HEK293 (cell line): ENCODE results near the gene RAPGEFL1.

ENCODE experiments used
- GLIS1 ChIP-seq: fragments of 450-650 bp; formaldehyde crosslinking; IDR thresholded peaks from 2 replicates; pipeline ENCODE4 v1.5.1; 2016; ENCODE audit warnings: missing biosample characterization, missing genetic modification characterization
- KLF17 ChIP-seq: fragments of 450-650 bp; formaldehyde crosslinking; IDR thresholded peaks from 2 replicates; pipeline ENCODE4 v1.5.1; 2016; ENCODE audit warnings: missing biosample characterization, missing genetic modification characterization
- OSR2 ChIP-seq: fragments of 450-650 bp; formaldehyde crosslinking; IDR thresholded peaks from 2 replicates; pipeline ENCODE4 v1.5.1; 2016; ENCODE audit warnings: missing biosample characterization, missing genetic modification characterization
- PRDM1 ChIP-seq: fragments of 450-650 bp; formaldehyde crosslinking; IDR thresholded peaks from 2 replicates; pipeline ENCODE4; 2016; ENCODE audit warnings: missing biosample characterization, missing genetic modification characterization
- SALL2 ChIP-seq: fragments of 450-650 bp; formaldehyde crosslinking; IDR thresholded peaks from 2 replicates; pipeline ENCODE4 v1.5.0; 2017; ENCODE audit warnings: missing biosample characterization, mild to moderate bottlenecking, missing genetic modification characterization, borderline replicate concordance
- SETDB1 ChIP-seq: IDR thresholded peaks from one replicate; pipeline ENCODE4 v1.6.1; 2017; ENCODE audit warnings: mild to moderate bottlenecking, low read length, moderate library complexity, mixed read lengths; ENCODE audit not compliant: insufficient read length
- YY1 ChIP-seq: fragments of 450-650 bp; formaldehyde crosslinking; IDR thresholded peaks from 2 replicates; pipeline ENCODE4 v1.5.1; 2018; ENCODE audit warnings: missing biosample characterization, missing genetic modification characterization
- ZNF175 ChIP-seq: fragments of 450-650 bp; formaldehyde crosslinking; IDR thresholded peaks from 2 replicates; pipeline ENCODE4 v1.5.1; 2016; ENCODE audit warnings: missing biosample characterization, missing genetic modification characterization
- ZNF19 ChIP-seq: fragments of 450-650 bp; formaldehyde crosslinking; IDR thresholded peaks from 2 replicates; pipeline ENCODE4; 2016; ENCODE audit warnings: missing biosample characterization, missing genetic modification characterization, low read depth
- ZNF266 ChIP-seq: fragments of 450-650 bp; formaldehyde crosslinking; IDR thresholded peaks from 2 replicates; pipeline ENCODE4 v1.5.1; 2016; ENCODE audit warnings: missing biosample characterization, missing genetic modification characterization, low read depth
- ZNF350 ChIP-seq: fragments of 450-650 bp; formaldehyde crosslinking; IDR thresholded peaks from 2 replicates; pipeline ENCODE4 v1.5.0; 2017; ENCODE audit warnings: missing biosample characterization, mild to moderate bottlenecking, missing genetic modification characterization
- ZNF354C ChIP-seq: fragments of 450-650 bp; formaldehyde crosslinking; IDR thresholded peaks from 2 replicates; pipeline ENCODE4 v1.5.1; 2016; ENCODE audit warnings: missing biosample characterization, missing genetic modification characterization, low read depth, borderline replicate concordance
- ZNF561 ChIP-seq: fragments of 450-650 bp; IDR thresholded peaks from 2 replicates; pipeline ENCODE4 v1.5.1; 2018; ENCODE audit warnings: missing biosample characterization, missing genetic modification characterization, borderline replicate concordance
- ZNF585B ChIP-seq: fragments of 450-650 bp; formaldehyde crosslinking; IDR thresholded peaks from 2 replicates; pipeline ENCODE4 v1.5.1; 2016; ENCODE audit warnings: missing biosample characterization, missing genetic modification characterization
- ZNF658 ChIP-seq: fragments of 450-650 bp; formaldehyde crosslinking; IDR thresholded peaks from 2 replicates; pipeline ENCODE4; 2016; ENCODE audit warnings: missing biosample characterization, missing genetic modification characterization
- ZNF660 ChIP-seq: fragments of 450-650 bp; IDR thresholded peaks from 2 replicates; pipeline ENCODE4 v1.5.1; 2018; ENCODE audit warnings: missing biosample characterization, mild to moderate bottlenecking, missing genetic modification characterization
- ZNF664 ChIP-seq: fragments of 450-650 bp; formaldehyde crosslinking; IDR thresholded peaks from 2 replicates; pipeline ENCODE4 v1.5.1; 2016; ENCODE audit warnings: missing biosample characterization, missing genetic modification characterization
- ZNF704 ChIP-seq: fragments of 450-650 bp; formaldehyde crosslinking; IDR thresholded peaks from 2 replicates; pipeline ENCODE4 v1.5.1; 2016; ENCODE audit warnings: missing biosample characterization, missing genetic modification characterization
- ZNF777 ChIP-seq: fragments of 450-650 bp; formaldehyde crosslinking; IDR thresholded peaks from 2 replicates; pipeline ENCODE4 v1.5.1; 2017; ENCODE audit warnings: missing biosample characterization, missing genetic modification characterization, borderline replicate concordance
- ZNF785 ChIP-seq: fragments of 450-650 bp; formaldehyde crosslinking; IDR thresholded peaks from 2 replicates; pipeline ENCODE4 v1.5.1; 2016; ENCODE audit warnings: missing biosample characterization, missing genetic modification characterization
- ZNF837 ChIP-seq: fragments of 450-650 bp; formaldehyde crosslinking; IDR thresholded peaks from 2 replicates; pipeline ENCODE4 v1.5.1; 2016; ENCODE audit warnings: missing biosample characterization, missing genetic modification characterization
- ZXDB ChIP-seq: fragments of 450-650 bp; formaldehyde crosslinking; IDR thresholded peaks from 2 replicates; pipeline ENCODE4 v1.5.1; 2016; ENCODE audit warnings: missing biosample characterization, missing genetic modification characterization
- TF ChIP-seq, protein P1 (sequence below): fragments of 450-650 bp; formaldehyde crosslinking; optimal IDR thresholded peaks from 2 replicates; pipeline ENCODE3; 2016; ENCODE audit warnings: missing biosample characterization, mild to moderate bottlenecking, missing genetic modification characterization
- TF ChIP-seq, protein P2 (sequence below): fragments of 450-650 bp; formaldehyde crosslinking; IDR thresholded peaks from 2 replicates; pipeline ENCODE4 v1.5.1; 2016; ENCODE audit warnings: missing biosample characterization, missing genetic modification characterization
- TF ChIP-seq, protein P3 (sequence below): IDR thresholded peaks from 2 replicates; pipeline ENCODE4 v1.6.1; 2011; ENCODE audit warnings: mild to moderate bottlenecking, low read depth, low read length, borderline replicate concordance
- TF ChIP-seq, protein P4 (sequence below): fragments of 450-650 bp; formaldehyde crosslinking; IDR thresholded peaks from 2 replicates; pipeline ENCODE4 v1.5.1; 2016; ENCODE audit warnings: missing biosample characterization, missing genetic modification characterization, borderline replicate concordance
- TF ChIP-seq, protein P5 (sequence below): fragments of 450-650 bp; formaldehyde crosslinking; IDR thresholded peaks from 2 replicates; pipeline ENCODE4 v1.5.1; 2017; ENCODE audit warnings: missing biosample characterization, missing genetic modification characterization

RAPGEFL1 gene

DNA sequence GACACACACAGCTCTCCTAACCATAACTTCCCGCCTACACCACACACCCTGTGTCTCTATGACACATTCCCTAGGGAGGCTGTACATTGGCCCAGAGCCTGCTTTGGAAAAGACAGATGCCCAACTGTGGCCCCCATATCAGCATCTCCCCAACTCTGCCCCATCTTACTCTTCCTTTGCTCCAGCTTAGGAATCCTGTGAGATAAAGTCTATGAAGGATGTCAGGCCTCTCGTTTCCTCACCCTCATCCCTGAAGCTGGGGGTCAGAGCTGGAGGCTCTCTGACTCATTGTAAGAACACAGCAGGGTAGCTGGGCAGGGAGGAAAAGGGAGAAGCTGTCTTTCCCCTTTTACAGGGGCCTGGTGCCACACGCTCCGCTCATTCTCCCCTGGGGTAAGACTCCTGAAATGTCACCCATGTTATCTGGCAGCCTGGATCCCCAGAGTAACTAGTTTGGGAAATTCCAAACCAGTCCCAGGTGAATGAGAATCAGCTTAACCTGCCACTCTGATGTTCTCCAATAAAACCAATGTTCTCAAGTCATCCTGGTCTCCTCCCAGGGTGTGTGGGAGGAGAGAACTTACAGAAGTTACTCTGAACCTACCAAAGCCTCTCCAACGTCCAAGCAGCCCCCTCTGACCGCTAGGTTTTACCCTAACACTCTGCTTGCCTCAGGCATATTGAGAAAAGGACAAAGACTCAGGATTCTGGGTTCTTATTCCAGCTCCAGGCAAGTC lies 2.8 kb downstream of the RAPGEFL1 start (continued):
- TF ChIP-seq, protein P1, sequence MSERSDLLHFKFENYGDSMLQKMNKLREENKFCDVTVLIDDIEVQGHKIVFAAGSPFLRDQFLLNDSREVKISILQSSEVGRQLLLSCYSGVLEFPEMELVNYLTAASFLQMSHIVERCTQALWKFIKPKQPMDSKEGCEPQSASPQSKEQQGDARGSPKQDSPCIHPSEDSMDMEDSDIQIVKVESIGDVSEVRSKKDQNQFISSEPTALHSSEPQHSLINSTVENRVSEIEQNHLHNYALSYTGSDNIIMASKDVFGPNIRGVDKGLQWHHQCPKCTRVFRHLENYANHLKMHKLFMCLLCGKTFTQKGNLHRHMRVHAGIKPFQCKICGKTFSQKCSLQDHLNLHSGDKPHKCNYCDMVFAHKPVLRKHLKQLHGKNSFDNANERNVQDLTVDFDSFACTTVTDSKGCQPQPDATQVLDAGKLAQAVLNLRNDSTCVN (tag by site-specific recombination): no peak
- TF ChIP-seq ZNF658 (tag by site-specific recombination): no peak
- no peak for TF ChIP-seq ZNF585B (tag by site-specific recombination)
- TF ChIP-seq ZNF175: no peak
- TF ChIP-seq ZNF785 (tag by site-specific recombination): no peak
- TF ChIP-seq KLF17 (tag by site-specific recombination): peak; percentile 57; the same call in 1 of the 2 replicates
- peak; percentile 14; the same call in 1 of the 2 replicates for TF ChIP-seq GLIS1
- TF ChIP-seq, protein P2, sequence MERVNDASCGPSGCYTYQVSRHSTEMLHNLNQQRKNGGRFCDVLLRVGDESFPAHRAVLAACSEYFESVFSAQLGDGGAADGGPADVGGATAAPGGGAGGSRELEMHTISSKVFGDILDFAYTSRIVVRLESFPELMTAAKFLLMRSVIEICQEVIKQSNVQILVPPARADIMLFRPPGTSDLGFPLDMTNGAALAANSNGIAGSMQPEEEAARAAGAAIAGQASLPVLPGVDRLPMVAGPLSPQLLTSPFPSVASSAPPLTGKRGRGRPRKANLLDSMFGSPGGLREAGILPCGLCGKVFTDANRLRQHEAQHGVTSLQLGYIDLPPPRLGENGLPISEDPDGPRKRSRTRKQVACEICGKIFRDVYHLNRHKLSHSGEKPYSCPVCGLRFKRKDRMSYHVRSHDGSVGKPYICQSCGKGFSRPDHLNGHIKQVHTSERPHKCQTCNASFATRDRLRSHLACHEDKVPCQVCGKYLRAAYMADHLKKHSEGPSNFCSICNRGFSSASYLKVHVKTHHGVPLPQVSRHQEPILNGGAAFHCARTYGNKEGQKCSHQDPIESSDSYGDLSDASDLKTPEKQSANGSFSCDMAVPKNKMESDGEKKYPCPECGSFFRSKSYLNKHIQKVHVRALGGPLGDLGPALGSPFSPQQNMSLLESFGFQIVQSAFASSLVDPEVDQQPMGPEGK: peak; percentile 38; the same call in 1 of the 2 replicates
- TF ChIP-seq SALL2: no peak
- TF ChIP-seq OSR2 (tag by site-specific recombination): no peak
- TF ChIP-seq ZNF350: no peak
- TF ChIP-seq ZNF266 (tag by site-specific recombination): no peak
- TF ChIP-seq ZNF664 (tag by site-specific recombination): no peak
- TF ChIP-seq, protein P3, sequence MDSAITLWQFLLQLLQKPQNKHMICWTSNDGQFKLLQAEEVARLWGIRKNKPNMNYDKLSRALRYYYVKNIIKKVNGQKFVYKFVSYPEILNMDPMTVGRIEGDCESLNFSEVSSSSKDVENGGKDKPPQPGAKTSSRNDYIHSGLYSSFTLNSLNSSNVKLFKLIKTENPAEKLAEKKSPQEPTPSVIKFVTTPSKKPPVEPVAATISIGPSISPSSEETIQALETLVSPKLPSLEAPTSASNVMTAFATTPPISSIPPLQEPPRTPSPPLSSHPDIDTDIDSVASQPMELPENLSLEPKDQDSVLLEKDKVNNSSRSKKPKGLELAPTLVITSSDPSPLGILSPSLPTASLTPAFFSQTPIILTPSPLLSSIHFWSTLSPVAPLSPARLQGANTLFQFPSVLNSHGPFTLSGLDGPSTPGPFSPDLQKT: no peak
- TF ChIP-seq SETDB1: no peak
- TF ChIP-seq ZNF837 (tag by site-specific recombination): no peak
- no peak for TF ChIP-seq ZNF561 (tag by site-specific recombination)
- TF ChIP-seq ZNF660 (tag by site-specific recombination): no peak
- no peak for TF ChIP-seq ZXDB (tag by site-specific recombination)
- TF ChIP-seq ZNF354C (tag by site-specific recombination): no peak
- no peak for TF ChIP-seq ZNF19 (tag by site-specific recombination)
- no peak for TF ChIP-seq ZNF704 (tag by site-specific recombination)
- TF ChIP-seq, protein P4, sequence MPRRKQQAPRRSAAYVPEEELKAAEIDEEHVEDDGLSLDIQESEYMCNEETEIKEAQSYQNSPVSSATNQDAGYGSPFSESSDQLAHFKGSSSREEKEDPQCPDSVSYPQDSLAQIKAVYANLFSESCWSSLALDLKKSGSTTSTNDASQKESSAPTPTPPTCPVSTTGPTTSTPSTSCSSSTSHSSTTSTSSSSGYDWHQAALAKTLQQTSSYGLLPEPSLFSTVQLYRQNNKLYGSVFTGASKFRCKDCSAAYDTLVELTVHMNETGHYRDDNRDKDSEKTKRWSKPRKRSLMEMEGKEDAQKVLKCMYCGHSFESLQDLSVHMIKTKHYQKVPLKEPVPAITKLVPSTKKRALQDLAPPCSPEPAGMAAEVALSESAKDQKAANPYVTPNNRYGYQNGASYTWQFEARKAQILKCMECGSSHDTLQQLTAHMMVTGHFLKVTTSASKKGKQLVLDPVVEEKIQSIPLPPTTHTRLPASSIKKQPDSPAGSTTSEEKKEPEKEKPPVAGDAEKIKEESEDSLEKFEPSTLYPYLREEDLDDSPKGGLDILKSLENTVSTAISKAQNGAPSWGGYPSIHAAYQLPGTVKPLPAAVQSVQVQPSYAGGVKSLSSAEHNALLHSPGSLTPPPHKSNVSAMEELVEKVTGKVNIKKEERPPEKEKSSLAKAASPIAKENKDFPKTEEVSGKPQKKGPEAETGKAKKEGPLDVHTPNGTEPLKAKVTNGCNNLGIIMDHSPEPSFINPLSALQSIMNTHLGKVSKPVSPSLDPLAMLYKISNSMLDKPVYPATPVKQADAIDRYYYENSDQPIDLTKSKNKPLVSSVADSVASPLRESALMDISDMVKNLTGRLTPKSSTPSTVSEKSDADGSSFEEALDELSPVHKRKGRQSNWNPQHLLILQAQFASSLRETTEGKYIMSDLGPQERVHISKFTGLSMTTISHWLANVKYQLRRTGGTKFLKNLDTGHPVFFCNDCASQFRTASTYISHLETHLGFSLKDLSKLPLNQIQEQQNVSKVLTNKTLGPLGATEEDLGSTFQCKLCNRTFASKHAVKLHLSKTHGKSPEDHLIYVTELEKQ (tag by site-specific recombination): no peak
- TF ChIP-seq ZNF777: no peak
- TF ChIP-seq, protein P5, sequence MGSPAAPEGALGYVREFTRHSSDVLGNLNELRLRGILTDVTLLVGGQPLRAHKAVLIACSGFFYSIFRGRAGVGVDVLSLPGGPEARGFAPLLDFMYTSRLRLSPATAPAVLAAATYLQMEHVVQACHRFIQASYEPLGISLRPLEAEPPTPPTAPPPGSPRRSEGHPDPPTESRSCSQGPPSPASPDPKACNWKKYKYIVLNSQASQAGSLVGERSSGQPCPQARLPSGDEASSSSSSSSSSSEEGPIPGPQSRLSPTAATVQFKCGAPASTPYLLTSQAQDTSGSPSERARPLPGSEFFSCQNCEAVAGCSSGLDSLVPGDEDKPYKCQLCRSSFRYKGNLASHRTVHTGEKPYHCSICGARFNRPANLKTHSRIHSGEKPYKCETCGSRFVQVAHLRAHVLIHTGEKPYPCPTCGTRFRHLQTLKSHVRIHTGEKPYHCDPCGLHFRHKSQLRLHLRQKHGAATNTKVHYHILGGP (tag by site-specific recombination): no peak
- TF ChIP-seq PRDM1 (tag by site-specific recombination): no peak
- no peak for TF ChIP-seq YY1
